ENCODE measurements around the gene FOXP1.

Gene FOXP1

DNA sequence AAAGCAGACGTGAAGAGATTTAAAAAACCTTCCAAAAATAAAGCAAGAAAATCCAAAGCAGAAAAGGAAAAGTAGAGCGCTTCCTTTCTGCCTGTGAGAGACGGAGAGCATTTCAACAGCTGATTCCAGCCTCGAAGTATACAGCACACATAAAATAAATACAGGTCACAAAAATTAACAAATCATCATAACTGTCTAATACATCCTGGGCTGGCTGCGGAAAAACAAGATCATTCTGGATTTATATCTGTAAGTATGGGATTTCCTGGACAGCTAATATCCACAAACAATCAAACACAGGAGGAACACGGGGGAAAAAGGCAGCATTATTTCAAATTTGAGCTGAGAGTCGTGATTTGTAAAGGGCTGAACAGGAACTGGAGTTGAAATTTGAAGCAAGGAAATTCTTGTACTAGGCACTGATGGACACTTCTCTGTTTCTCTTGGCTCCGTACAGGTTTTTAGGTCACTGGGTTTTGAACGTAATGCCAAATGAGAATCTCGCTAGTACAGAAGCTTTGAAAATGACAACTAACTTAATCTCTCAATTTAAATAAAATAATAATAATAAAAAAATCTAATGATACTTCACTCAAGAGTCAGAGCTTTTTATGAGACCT is 577.7 kb downstream of the FOXP1 start:
- Histone ChIP-seq H3K9ac (ENCODE audit: low read depth, low read length) (no peak overlapping the region), H3K36me3 (ENCODE audit: insufficient read depth, low read length) (no peaks in the 10 kb centered on the region; the same call in 1 of the 2 replicates), H3K9me3 (ENCODE audit: control insufficient read depth, insufficient read depth, low read length) (no peaks in the 10 kb centered on the region), H3K4me1 (ENCODE audit: insufficient read depth, low read length) (peaks cover 7% of the 10 kb centered on the region)

- peaks cover 7% of the 10 kb centered on the region for H3K4me1 ChIP-seq (ENCODE audit: insufficient read depth, low read length)
- H3K36me3 ChIP-seq (ENCODE audit: insufficient read depth, low read length) = no peaks in the 10 kb centered on the region; the same call in 1 of the 2 replicates
- no peak overlapping the region for H3K9ac ChIP-seq (ENCODE audit: low read depth, low read length)
- no peaks in the 10 kb centered on the region for H3K9me3 ChIP-seq (ENCODE audit: control insufficient read depth, insufficient read depth, low read length)
Measured at GRCh38 chr3:71003511-71003910, 580.0 kb downstream of the FOXP1 start.

GRCh38 chr3:71002298-71002697 is 581.2 kb downstream of the FOXP1 start:
- H3K9me3 ChIP-seq (ENCODE audit: control insufficient read depth, insufficient read depth, low read length) = no peaks in the 10 kb centered on the region
- H3K4me1 ChIP-seq (ENCODE audit: insufficient read depth, low read length) = no peaks in the 10 kb centered on the region; the same call in none of the 2 replicates
- no peak overlapping the region for H3K9ac ChIP-seq (ENCODE audit: low read depth, low read length)
- H3K36me3 ChIP-seq (ENCODE audit: insufficient read depth, low read length) = no peaks in the 10 kb centered on the region

DNA sequence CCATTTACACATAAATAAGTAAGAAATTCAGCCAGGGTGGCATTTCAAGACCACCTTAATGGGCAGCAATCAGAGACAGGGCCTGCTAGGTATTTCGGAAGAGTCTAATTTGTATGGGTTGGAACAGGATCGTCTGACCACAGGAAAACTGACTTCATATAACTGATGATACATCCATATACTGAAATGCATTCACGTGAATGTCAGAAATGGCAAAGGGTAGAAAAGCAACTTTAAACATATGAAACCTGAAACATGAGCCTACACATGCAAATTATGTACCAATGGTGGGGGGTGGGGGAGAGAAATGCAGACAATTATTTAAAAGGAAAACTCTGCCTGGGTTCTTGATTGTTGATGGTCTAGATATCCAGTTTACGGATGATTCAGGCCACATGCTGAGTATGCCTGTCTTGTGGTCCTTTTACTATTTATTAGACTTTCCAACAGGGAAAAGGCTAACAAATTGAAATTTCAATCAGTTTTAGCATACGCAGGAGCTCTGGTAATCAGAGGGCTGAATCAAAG is 582.2 kb downstream of the FOXP1 start:
- no peaks in the 10 kb centered on the region; the same call in none of the 2 replicates for H3K4me1 ChIP-seq (ENCODE audit: insufficient read depth, low read length)

GRCh38 chr3:71000483-71000882 is 583.0 kb downstream of the FOXP1 start:
- H3K36me3 ChIP-seq (ENCODE audit: insufficient read depth, low read length) = no peaks in the 10 kb centered on the region
- H3K9me3 ChIP-seq (ENCODE audit: control insufficient read depth, insufficient read depth, low read length) = no peaks in the 10 kb centered on the region
- no peaks in the 10 kb centered on the region; the same call in 1 of the 2 replicates for H3K4me1 ChIP-seq (ENCODE audit: insufficient read depth, low read length)
- H3K9ac ChIP-seq (ENCODE audit: low read depth, low read length) = no peak overlapping the region

More for the DNA sequence above, 582.2 kb downstream of the FOXP1 start:
- Histone ChIP-seq H3K36me3 (ENCODE audit: insufficient read depth, low read length) (no peaks in the 10 kb centered on the region), H3K9ac (ENCODE audit: low read depth, low read length) (no peak overlapping the region), H3K9me3 (ENCODE audit: control insufficient read depth, insufficient read depth, low read length) (no peaks in the 10 kb centered on the region)

DNA sequence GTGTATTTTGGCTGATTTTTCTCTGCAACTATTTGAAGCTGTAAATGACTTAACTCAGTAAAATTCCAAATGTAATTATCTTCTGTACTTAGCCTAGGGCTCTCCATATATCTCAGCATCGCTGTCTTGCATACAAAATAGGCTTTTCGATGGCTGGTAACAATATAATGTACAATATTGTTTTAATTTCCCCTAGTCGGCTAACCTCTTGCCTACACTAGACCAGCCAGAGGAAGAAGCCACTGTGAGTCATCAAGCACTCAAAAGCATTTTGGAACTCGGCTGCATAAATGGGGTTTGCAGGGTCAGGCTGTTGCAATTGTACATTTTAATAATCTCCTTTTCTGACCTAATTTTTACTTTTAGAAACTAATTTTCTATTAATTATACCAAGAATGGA is 583.8 kb downstream of the FOXP1 start:
- H3K36me3 ChIP-seq (ENCODE audit: insufficient read depth, low read length) = no peaks in the 10 kb centered on the region
- no peaks in the 10 kb centered on the region; the same call in 1 of the 2 replicates for H3K4me1 ChIP-seq (ENCODE audit: insufficient read depth, low read length)
- no peak overlapping the region for H3K9ac ChIP-seq (ENCODE audit: low read depth, low read length)
- H3K9me3 ChIP-seq (ENCODE audit: control insufficient read depth, insufficient read depth, low read length) = no peaks in the 10 kb centered on the region

DNA sequence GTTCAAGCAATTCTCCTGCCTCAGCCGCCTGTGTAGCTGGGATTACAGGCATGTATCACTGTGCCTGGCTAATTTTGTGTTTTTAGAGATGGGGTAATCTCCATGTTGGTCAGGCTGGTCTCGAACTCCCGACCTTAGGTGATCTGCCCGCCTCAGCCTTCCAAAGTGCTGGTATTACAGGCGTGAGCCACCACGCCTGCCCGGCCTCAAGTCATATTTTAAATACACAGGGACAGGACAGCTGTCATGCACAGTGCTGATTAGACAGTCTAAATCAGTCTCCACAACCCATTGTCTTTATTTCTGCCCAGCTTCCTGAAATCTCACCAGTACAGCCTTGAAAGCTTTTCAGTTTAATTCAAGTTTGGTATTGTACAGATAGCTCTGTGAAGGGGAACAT is 587.4 kb downstream of the FOXP1 start:
- no peaks in the 10 kb centered on the region; the same call in 1 of the 2 replicates for H3K4me1 ChIP-seq (ENCODE audit: insufficient read depth, low read length)
- no peaks in the 10 kb centered on the region for H3K36me3 ChIP-seq (ENCODE audit: insufficient read depth, low read length)

GRCh38 chr3:70994644-70995043 is 588.9 kb downstream of the FOXP1 start:
- Histone ChIP-seq H3K9ac (ENCODE audit: low read depth, low read length) (no peak overlapping the region), H3K36me3 (ENCODE audit: insufficient read depth, low read length) (no peaks in the 10 kb centered on the region), H3K4me1 (ENCODE audit: insufficient read depth, low read length) (no peaks in the 10 kb centered on the region), H3K9me3 (ENCODE audit: control insufficient read depth, insufficient read depth, low read length) (no peaks in the 10 kb centered on the region)

More for the DNA sequence above, 587.4 kb downstream of the FOXP1 start:
- no peaks in the 10 kb centered on the region for H3K9me3 ChIP-seq (ENCODE audit: control insufficient read depth, insufficient read depth, low read length)
- no peak overlapping the region for H3K9ac ChIP-seq (ENCODE audit: low read depth, low read length)

DNA sequence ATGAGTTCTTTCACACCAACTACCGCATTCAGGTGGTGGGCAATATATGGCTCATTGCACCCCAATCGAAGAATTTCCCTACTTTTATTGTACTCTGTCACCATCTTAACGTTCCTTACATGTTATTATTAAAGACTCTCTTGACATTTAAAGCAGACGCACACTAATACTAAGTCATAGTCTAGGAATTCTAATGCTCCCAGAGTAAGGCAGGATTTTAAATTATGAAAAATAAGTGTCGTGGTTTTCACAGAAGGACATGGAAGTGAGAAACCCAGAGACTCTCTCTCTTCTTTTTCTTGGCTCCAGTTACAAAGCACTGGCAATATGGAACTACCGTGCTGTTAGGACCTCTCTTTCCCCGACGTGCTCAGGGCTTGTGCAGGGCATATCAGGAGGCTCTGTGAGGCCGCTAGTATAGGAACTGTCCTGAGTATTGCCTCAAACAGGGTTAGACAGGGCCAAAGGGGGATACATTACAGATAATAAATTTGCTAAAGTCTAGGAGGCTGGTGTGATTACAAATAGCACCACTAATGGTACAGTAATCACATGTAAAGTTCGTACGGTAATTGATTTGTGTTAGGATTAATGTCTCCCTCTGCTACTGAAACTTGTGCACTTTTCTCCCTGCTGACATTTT is 590.8 kb downstream of the FOXP1 start:
- Histone ChIP-seq H3K4me1 (ENCODE audit: insufficient read depth, low read length) (no peaks in the 10 kb centered on the region), H3K36me3 (ENCODE audit: insufficient read depth, low read length) (no peaks in the 10 kb centered on the region), H3K9ac (ENCODE audit: low read depth, low read length) (no peak overlapping the region), H3K9me3 (ENCODE audit: control insufficient read depth, insufficient read depth, low read length) (no peaks in the 10 kb centered on the region)

- Histone ChIP-seq H3K36me3 (ENCODE audit: insufficient read depth, low read length) (no peaks in the 10 kb centered on the region), H3K4me1 (ENCODE audit: insufficient read depth, low read length) (no peaks in the 10 kb centered on the region), H3K9ac (ENCODE audit: low read depth, low read length) (no peak overlapping the region), H3K9me3 (ENCODE audit: control insufficient read depth, insufficient read depth, low read length) (no peaks in the 10 kb centered on the region)
Measured at GRCh38 chr3:70992131-70992530, 591.4 kb downstream of the FOXP1 start.

DNA sequence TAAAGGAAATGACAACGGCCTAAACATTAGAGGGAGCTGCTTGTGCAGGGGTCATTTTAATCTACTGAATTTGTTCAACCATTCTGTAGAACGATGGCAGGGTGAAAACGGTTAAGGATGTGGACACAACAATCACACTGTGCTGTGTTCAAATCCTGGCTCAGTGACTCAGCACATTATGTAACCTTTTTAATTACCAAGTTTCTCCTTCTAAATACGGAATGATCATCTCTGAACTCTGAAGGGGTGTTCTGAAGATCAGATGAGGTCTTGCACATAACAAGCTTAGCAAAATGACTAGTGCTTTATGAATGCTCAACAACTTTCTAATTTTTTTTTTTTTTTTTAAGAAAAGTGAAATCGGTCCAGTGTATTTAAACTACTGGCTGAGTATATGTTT is 592.8 kb downstream of the FOXP1 start:
- Histone ChIP-seq H3K36me3 (ENCODE audit: insufficient read depth, low read length) (no peaks in the 10 kb centered on the region), H3K4me1 (ENCODE audit: insufficient read depth, low read length) (no peaks in the 10 kb centered on the region), H3K9ac (ENCODE audit: low read depth, low read length) (no peak overlapping the region), H3K9me3 (ENCODE audit: control insufficient read depth, insufficient read depth, low read length) (no peaks in the 10 kb centered on the region)

- no peaks in the 10 kb centered on the region for H3K9me3 ChIP-seq (ENCODE audit: control insufficient read depth, insufficient read depth, low read length)
- H3K9ac ChIP-seq (ENCODE audit: low read depth, low read length) = no peak overlapping the region
- no peaks in the 10 kb centered on the region for H3K4me1 ChIP-seq (ENCODE audit: insufficient read depth, low read length)
- no peaks in the 10 kb centered on the region for H3K36me3 ChIP-seq (ENCODE audit: insufficient read depth, low read length)
Measured at GRCh38 chr3:70990185-70990584, 593.3 kb downstream of the FOXP1 start.

- H3K9ac ChIP-seq (ENCODE audit: low read depth, low read length) = no peak overlapping the region
- H3K9me3 ChIP-seq (ENCODE audit: control insufficient read depth, insufficient read depth, low read length) = no peaks in the 10 kb centered on the region
- no peaks in the 10 kb centered on the region for H3K4me1 ChIP-seq (ENCODE audit: insufficient read depth, low read length)
- no peaks in the 10 kb centered on the region for H3K36me3 ChIP-seq (ENCODE audit: insufficient read depth, low read length)
Measured at GRCh38 chr3:70989174-70989573, 594.4 kb downstream of the FOXP1 start.

DNA sequence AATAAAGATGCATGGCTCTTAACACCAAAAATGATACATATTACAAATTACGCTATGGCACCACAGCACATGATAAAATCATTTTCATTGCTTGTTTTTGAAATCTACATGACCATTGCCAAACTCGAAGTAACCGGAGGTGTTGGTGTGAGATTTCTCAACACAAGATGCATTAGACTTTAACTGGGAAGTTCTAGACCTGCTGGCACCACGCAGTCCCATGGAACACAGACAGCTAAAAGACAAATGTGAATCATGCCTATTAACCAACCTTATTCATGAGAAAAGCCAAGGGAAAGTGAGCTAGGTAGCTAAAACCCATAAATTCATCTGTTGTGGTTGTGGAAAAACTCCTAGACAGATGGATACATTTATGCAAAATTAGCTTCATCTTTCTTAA is 595.4 kb downstream of the FOXP1 start:
- Histone ChIP-seq H3K4me1 (ENCODE audit: insufficient read depth, low read length) (peaks cover 2% of the 10 kb centered on the region; the same call in 1 of the 2 replicates), H3K36me3 (ENCODE audit: insufficient read depth, low read length) (no peaks in the 10 kb centered on the region; the same call in 1 of the 2 replicates), H3K9me3 (ENCODE audit: control insufficient read depth, insufficient read depth, low read length) (no peaks in the 10 kb centered on the region), H3K9ac (ENCODE audit: low read depth, low read length) (no peak overlapping the region)

GRCh38 chr3:70985572-70985971 is 598.0 kb downstream of the FOXP1 start:
- no peaks in the 10 kb centered on the region for H3K9me3 ChIP-seq (ENCODE audit: control insufficient read depth, insufficient read depth, low read length)
- peaks cover 12% of the 10 kb centered on the region for H3K4me1 ChIP-seq (ENCODE audit: insufficient read depth, low read length)
- no peaks in the 10 kb centered on the region; the same call in 1 of the 2 replicates for H3K36me3 ChIP-seq (ENCODE audit: insufficient read depth, low read length)
- no peak overlapping the region for H3K9ac ChIP-seq (ENCODE audit: low read depth, low read length)
